NCI-H1048 (cell line): Measurements from ENCODE around the gene PARM1.
"Not testable (repeated sequence)": the region's sequence is repeated elsewhere in the genome, so short reads cannot be mapped to it uniquely, and the experiment has no call there.

Experiments used
- DNase-seq: peaks from one replicate; lab custom pipeline; 2025; lab: John Stamatoyannopoulos, UW

PARM1 gene

GRCh38 chr4:74983253-74983635, 50.3 kb downstream of the PARM1 start:
- DNase-seq = no peak

GRCh38 chr4:74990276-74990875, 57.5 kb downstream of the PARM1 start:
- no peak for DNase-seq

GRCh38 chr4:74994436-74994835, 61.5 kb downstream of the PARM1 start:
- not testable (repeated sequence) for DNase-seq

GRCh38 chr4:74996996-74997395, 64.1 kb downstream of the PARM1 start:
- no peak for DNase-seq

- DNase-seq = no peak
These were observed 65.2 kb downstream of the PARM1 start for GRCh38 chr4:74997948-74998729.

GRCh38 chr4:74999714-75000309, 66.9 kb downstream of the PARM1 start:
- DNase-seq = no peak

- DNase-seq = no peak
These were observed 69.0 kb downstream of the PARM1 start for GRCh38 chr4:75001871-75002270.

GRCh38 chr4:75002381-75002780, 69.5 kb downstream of the PARM1 start:
- DNase-seq = no peak

GRCh38 chr4:75003979-75004378, 71.1 kb downstream of the PARM1 start:
- no peak for DNase-seq

GRCh38 chr4:75004755-75005668, 72.1 kb downstream of the PARM1 start:
- no peak for DNase-seq

- no peak for DNase-seq
These were observed 72.8 kb downstream of the PARM1 start for GRCh38 chr4:75005727-75006126.

- no peak for DNase-seq
These were observed 75.0 kb downstream of the PARM1 start for GRCh38 chr4:75007891-75008290.

- DNase-seq = no peak
These were observed 76.2 kb downstream of the PARM1 start for GRCh38 chr4:75009138-75009537.

GRCh38 chr4:75011131-75011795, 78.3 kb downstream of the PARM1 start:
- no peak for DNase-seq

- no peak for DNase-seq
These were observed 82.7 kb downstream of the PARM1 start for GRCh38 chr4:75015627-75016026.

- DNase-seq = no peak
These were observed 83.6 kb downstream of the PARM1 start for GRCh38 chr4:75016472-75016871.

- no peak for DNase-seq
These were observed 86.0 kb downstream of the PARM1 start for GRCh38 chr4:75018811-75019479.

GRCh38 chr4:75025431-75025830, 92.5 kb downstream of the PARM1 start:
- no peak for DNase-seq

- DNase-seq = no peak
These were observed 95.4 kb downstream of the PARM1 start for GRCh38 chr4:75028196-75028854.

- DNase-seq = no peak
These were observed 97.1 kb downstream of the PARM1 start for GRCh38 chr4:75030028-75030427.
